Transverse colon (tissue), 4 donors: ENCODE results near the gene DLG5. TPM values are rescaled to one million over a fixed set of nuclear protein-coding genes. Genes with fewer than 3 reads are reported as not detected.

Experiments
- DNase-seq: peaks from one replicate; pipeline ENCODE4 v3.0.0-alpha.2; 2019
- H3K27ac ChIP-seq, 4 donors: fragments of 200-600 bp; sonication (generic); 2 replicates each; pipeline ENCODE4 v1.5.1; 2016 to 2018; ENCODE audit warnings: inconsistent platforms in 4 of 4
- H3K27me3 ChIP-seq: fragments of 200-600 bp; sonication (generic); 2 replicates; pipeline ENCODE4 v1.5.1; 2017; ENCODE audit warnings: inconsistent platforms
- H3K36me3 ChIP-seq, 4 donors: fragments of 200-600 bp; sonication (generic); 2 replicates each; pipeline ENCODE4 v1.5.1; 2017 to 2019; ENCODE audit warnings: inconsistent platforms in 4 of 4
- H3K4me1 ChIP-seq, 4 donors: fragments of 200-600 bp; sonication (generic); 2 replicates each; pipeline ENCODE4 v1.5.1; 2017 to 2020; ENCODE audit warnings: inconsistent platforms in 4 of 4
- H3K4me3 ChIP-seq, 4 donors: fragments of 200-600 bp; sonication (generic); 1 replicate in 1 of 4; 2 replicates in 3 of 4; pipeline versions ENCODE4 v1.5.1 to v1.6.1; 2017 to 2019; ENCODE audit warnings: inconsistent platforms in 4 of 4
- H3K9me3 ChIP-seq, 2 donors: fragments of 200-600 bp; sonication (generic); 2 replicates each; pipeline ENCODE4 v1.5.1; 2017 to 2019; ENCODE audit warnings: inconsistent platforms in 2 of 2
- CTCF ChIP-seq, 5 experiments: fragments of 200-600 bp in 3 of 5; fragments of 450-650 bp in 2 of 5; sonication (generic) in 3 of 5; IDR thresholded peaks; 1 replicate in 2 of 5; 2 replicates in 3 of 5; pipeline ENCODE4 v1.5.1; 2016 to 2017; ENCODE audit warnings: antibody characterized with exemption in 5 of 5, inconsistent platforms in 3 of 5, mild to moderate bottlenecking in 2 of 5, moderate library complexity in 1 of 5
- EP300 ChIP-seq: sonication (generic); formaldehyde crosslinking; IDR thresholded peaks from one replicate; pipeline ENCODE4 v1.6.1; 2017; ENCODE audit warnings: antibody characterized with exemption, low read depth
- POLR2A ChIP-seq: fragments of 450-650 bp; IDR thresholded peaks from one replicate; pipeline ENCODE4 v1.6.1; 2016; ENCODE audit warnings: antibody characterized with exemption, mild to moderate bottlenecking, moderate library complexity
- POLR2AphosphoS5 ChIP-seq, 3 donors: sonication (generic); formaldehyde crosslinking; IDR thresholded peaks; one replicate each; pipeline ENCODE4 v1.6.1; 2016; ENCODE audit warnings: antibody characterized with exemption in 3 of 3
- WGBS, 2 donors: methylation state at CpG; one replicate each; pipeline ENCODE4 v1.1.5; 2018; ENCODE audit warnings: low coverage in 1 of 2; 5-methylcytosine and 5-hydroxymethylcytosine counted together
- in situ Hi-C, 4 donors: fragments of 200-750 bp; cut with MboI; loops; one replicate each; pipeline versions ENCODE4 v1.15.0 to v1.15.1; 2017; ENCODE audit warnings: low sequenced_read_pairs in 3 of 4, low pct_ligation_motif_present in 1 of 4, low pct_unique_long_range_greater_than_20kb in 1 of 4
- intact Hi-C: fragments of 100-400 bp; cut with DNase I; formaldehyde crosslinking; loops from one replicate; pipeline ENCODE4 v1.15.1; 2023; ENCODE audit warnings: low total_unique reads
- total RNA-seq, 4 donors: library from RNA; depleted of rRNA; stranded (reverse); fragments of >200 nt; gene quantifications; one replicate each; pipeline ENCODE4 v1.1.0, GENCODE V29; 2016

The DLG5 gene
- total RNA-seq, 4 donors from 2014 or later: 31.4 to 90.1 (median 44.6) TPM

- in situ Hi-C loops (loop anchor here in 1 of 4 donors (25.0 kb wide), 1 partner anchor 111 kb away; no protein-coding TSS in a partner anchor), intact Hi-C loops (loop anchor here (5.0 to 10.0 kb wide), 2 partner anchors 48 to 126 kb away; partner anchors contain the start of gene DLG5)
- Histone ChIP-seq H3K27ac (peak overlapping the region; percentile 75 to 81 (median 78)), H3K36me3 (peaks cover 0 to 14% (median 3%) of the 10 kb centered on the region in 4 donors), H3K4me1 (peaks cover 0 to 25% (median 8%) of the 10 kb centered on the region in 4 donors), H3K27me3 (no peaks in the 10 kb centered on the region), H3K9me3 (no peaks in the 10 kb centered on the region), H3K4me3 (no peak overlapping the region)
- WGBS, 2 donors: 78 to 87% methylated on average over 5 of the region's 5 CpGs
- DNase-seq: no peak
- no peak for TF ChIP-seq POLR2AphosphoS5 (IDR thresholded peaks at IDR 0.05)
- TF ChIP-seq EP300: no peak
- no peak for TF ChIP-seq CTCF (IDR thresholded peaks at IDR 0.05)
- TF ChIP-seq POLR2A: no peak
These were observed 46.7 kb upstream of the DLG5 start for GRCh38 chr10:77973276-77973675.

GRCh38 chr10:77972148-77972547 is 45.6 kb upstream of the DLG5 start:
- 71 to 81% methylated on average over 5 of the region's 5 CpGs for WGBS, 2 donors
- Histone ChIP-seq H3K4me3 (no peak overlapping the region), H3K36me3 (peaks cover 0 to 7% (median 2%) of the 10 kb centered on the region in 4 donors), H3K27me3 (no peaks in the 10 kb centered on the region), H3K4me1 (peaks cover 0 to 25% (median 8%) of the 10 kb centered on the region in 4 donors), H3K9me3 (no peaks in the 10 kb centered on the region), H3K27ac (peak overlapping the region; percentile 75 to 81 (median 78))
- in situ Hi-C loops (loop anchor here in 1 of 4 donors (25.0 kb wide), 1 partner anchor 110 kb away; no protein-coding TSS in a partner anchor), intact Hi-C loops (loop anchor here (5.0 to 10.0 kb wide), 2 partner anchors 47 to 125 kb away; partner anchors contain the start of gene DLG5)
- TF ChIP-seq CTCF (IDR thresholded peaks at IDR 0.05) (no peak), EP300 (no peak), POLR2A (no peak), POLR2AphosphoS5 (IDR thresholded peaks at IDR 0.05) (no peak)
- DNase-seq: no peak

GRCh38 chr10:77971804-77972144 is 45.2 kb upstream of the DLG5 start:
- H3K27me3 ChIP-seq: no peaks in the 10 kb centered on the region
- TF ChIP-seq POLR2AphosphoS5 (IDR thresholded peaks at IDR 0.05): no peak
- H3K4me3 ChIP-seq: no peak overlapping the region
- in situ Hi-C loops: loop anchor here in 1 of 4 donors (25.0 kb wide), 1 partner anchor 109 kb away; no protein-coding TSS in a partner anchor
- H3K36me3 ChIP-seq: peaks cover 0 to 3% (median 0%) of the 10 kb centered on the region in 4 donors
- no peaks in the 10 kb centered on the region for H3K9me3 ChIP-seq
- peak overlapping the region; percentile 75 to 81 (median 78) for H3K27ac ChIP-seq
- 83% methylated on average over 3 of the region's 3 CpGs; no CpG with 5 or more reads in 1 of the 2 donors for WGBS, 2 donors
- peaks cover 0 to 25% (median 8%) of the 10 kb centered on the region in 4 donors for H3K4me1 ChIP-seq
- no peak for DNase-seq
- intact Hi-C loops: loop anchor here (2.0 to 10.0 kb wide), 3 partner anchors 47 to 124 kb away; partner anchors contain the start of gene DLG5

GRCh38 chr10:77970869-77971803 is 44.6 kb upstream of the DLG5 start:
- no peaks in the 10 kb centered on the region for H3K27me3 ChIP-seq
- peak overlapping the region; percentile 75 to 81 (median 78) for H3K27ac ChIP-seq
- in situ Hi-C loops: loop anchor here in 1 of 4 donors (25.0 kb wide), 1 partner anchor 109 kb away; no protein-coding TSS in a partner anchor
- TF ChIP-seq EP300 (peak; percentile 96), CTCF (IDR thresholded peaks at IDR 0.05) (no peak), POLR2AphosphoS5 (IDR thresholded peaks at IDR 0.05) (peak; percentile 79 to 81 (median 79))
- no peaks in the 10 kb centered on the region for H3K36me3 ChIP-seq
- H3K4me3 ChIP-seq: no peak overlapping the region
- intact Hi-C loops: loop anchor here (2.0 to 10.0 kb wide), 3 partner anchors 46 to 124 kb away; partner anchors contain the start of gene DLG5
- peak; percentile 65 for DNase-seq
- peaks cover 0 to 25% (median 8%) of the 10 kb centered on the region in 4 donors for H3K4me1 ChIP-seq
- 37 to 54% methylated on average over 5 to 7 of the region's 7 CpGs for WGBS, 2 donors
- H3K9me3 ChIP-seq: no peaks in the 10 kb centered on the region
